SH-SY5Y (cell line): ENCODE data around the gene SEPTIN2.

Experiments used
- GATA2 ChIP-seq: IDR thresholded peaks from 2 replicates; pipeline ENCODE4 v1.6.1; 2011; ENCODE audit warnings: mild to moderate bottlenecking, low read depth, low read length
- GATA3 ChIP-seq: IDR thresholded peaks from 2 replicates; pipeline ENCODE4 v1.6.1; 2011; ENCODE audit warnings: low read depth, mild to moderate bottlenecking, low read length, moderate library complexity

GRCh38 chr2:241399941-241400922 is 84.5 kb downstream of the SEPTIN2 start:
- TF ChIP-seq GATA2 (no peak), GATA3 (no peak)
